ENCODE results near the gene MAP4K4.

DNA sequence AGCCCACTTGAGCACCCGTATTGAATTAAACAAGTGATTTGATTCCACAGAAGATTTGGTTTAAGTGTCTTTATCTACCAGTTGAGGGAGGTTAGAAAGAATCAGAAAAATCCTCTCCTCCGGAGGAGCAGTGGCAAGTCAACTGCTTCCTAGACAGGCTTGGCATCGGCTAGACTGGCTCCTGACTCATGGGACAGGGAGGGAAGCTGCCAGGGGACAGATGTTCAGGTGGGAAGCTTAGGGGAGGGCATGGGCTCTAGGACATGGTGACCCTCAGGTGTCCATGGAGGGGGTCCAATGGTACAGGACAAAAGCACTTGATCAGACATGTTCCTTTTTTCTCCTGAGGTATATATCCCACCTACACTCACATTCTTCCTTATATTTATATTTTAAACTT is 175.0 kb downstream of the MAP4K4 start:
- TF ChIP-seq, protein P1, sequence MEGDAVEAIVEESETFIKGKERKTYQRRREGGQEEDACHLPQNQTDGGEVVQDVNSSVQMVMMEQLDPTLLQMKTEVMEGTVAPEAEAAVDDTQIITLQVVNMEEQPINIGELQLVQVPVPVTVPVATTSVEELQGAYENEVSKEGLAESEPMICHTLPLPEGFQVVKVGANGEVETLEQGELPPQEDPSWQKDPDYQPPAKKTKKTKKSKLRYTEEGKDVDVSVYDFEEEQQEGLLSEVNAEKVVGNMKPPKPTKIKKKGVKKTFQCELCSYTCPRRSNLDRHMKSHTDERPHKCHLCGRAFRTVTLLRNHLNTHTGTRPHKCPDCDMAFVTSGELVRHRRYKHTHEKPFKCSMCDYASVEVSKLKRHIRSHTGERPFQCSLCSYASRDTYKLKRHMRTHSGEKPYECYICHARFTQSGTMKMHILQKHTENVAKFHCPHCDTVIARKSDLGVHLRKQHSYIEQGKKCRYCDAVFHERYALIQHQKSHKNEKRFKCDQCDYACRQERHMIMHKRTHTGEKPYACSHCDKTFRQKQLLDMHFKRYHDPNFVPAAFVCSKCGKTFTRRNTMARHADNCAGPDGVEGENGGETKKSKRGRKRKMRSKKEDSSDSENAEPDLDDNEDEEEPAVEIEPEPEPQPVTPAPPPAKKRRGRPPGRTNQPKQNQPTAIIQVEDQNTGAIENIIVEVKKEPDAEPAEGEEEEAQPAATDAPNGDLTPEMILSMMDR (IDR thresholded peaks at IDR 0.05; ENCODE audit: low read length): no peak
- TF ChIP-seq EZH2 (optimal IDR thresholded peaks at IDR 0.05; ENCODE audit: low read depth, low read length): no peak
